Stimulated activated CD4-positive, alpha-beta T cell treated with anti-CD3 and anti-CD28 coated beads, Interleukin-4, amount 100 ng/mL, for 48 hours (primary cell): ENCODE measurements around the gene MFN1.
"Not testable (repeated sequence)": the region's sequence is repeated elsewhere in the genome, so short reads cannot be mapped to it uniquely, and the experiment has no call there.

Experiments
- DNase-seq, 2 donors: peaks; one replicate each; pipeline ENCODE4 v3.0.0-alpha.2; 2020; ENCODE audit warnings: low read depth in 2 of 2

The MFN1 gene

DNA sequence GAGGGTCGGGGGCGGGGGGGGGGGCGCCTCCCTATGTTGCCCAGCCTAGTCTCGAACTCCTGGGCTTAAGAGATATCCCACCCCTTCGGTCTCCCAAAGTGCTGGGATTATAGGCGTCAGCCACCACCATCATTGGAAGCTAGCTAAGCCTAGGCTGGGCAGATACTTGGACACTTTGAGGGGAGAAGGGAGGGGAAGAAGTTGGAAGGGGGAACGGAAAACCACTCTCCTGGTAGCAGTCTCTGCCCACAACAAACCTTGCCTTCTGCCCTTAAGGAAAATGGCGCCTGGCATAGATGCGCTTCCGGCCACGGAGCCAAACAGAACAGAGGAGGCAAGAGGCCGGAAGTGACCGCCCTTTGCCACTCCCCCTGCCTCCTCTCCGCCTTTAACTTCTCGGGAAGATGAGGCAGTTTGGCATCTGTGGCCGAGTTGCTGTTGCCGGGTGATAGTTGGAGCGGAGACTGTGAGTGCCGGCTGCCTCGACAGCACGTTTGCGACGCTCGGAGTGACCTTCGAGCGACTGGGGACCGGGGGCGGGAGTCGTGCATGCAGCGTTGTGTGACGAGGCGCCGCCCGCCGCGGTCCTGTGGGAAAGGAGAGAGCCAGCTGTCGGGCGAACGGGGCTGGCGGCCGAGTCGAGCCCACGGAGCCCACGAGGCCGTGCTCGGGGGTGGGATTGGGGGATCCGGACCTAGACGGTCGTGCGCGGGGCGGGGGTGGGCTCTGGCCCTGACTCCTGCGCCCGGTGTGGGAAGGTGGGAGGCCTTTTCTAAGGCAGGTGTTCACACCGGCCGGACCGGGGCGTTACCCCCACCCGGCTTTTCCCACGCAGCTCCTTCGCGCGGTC is at the start of gene MFN1:
MFN1 (plus strand) TSS at position 365 of the 850 bp plus-strand sequence. CDS start 1,143 bp downstream, outside the sequence.
- DNase-seq = peak; percentile 80 to 86

DNA sequence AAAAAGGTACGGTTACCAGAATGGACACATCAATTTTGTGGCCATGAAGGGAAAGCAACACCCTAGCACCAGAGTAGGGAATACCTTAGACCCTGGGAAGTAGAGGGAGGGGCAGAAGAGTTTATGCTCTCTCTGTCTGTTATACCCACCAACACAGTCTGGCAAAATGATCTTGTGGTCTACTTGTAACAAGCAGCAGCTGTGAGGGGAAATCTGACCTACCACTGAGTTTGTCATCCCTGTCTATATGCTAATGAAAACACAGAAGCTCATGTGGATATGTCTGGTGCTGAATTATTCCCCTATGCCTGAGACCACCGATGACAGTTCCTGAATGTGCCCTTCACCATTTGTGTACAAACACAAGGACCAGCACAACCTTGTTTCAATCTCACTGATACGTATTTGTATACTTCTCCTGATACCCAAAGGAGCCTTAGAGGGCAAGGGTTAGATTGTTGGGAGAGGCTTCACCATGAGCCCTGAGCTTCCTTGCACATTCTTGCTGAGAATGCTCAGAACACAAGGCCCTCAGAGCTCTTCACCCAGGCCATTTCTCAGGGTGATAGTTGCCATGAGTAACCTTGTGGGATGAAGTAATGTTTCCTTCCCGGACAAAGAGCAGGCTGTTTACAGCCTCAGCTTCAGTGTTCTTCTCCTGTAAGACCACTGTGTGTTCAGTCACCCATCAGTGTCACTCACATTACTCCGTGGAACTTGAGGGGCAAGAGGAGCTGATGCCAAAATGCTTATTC is 49.4 kb upstream of the MFN1 start:
- no peak for DNase-seq

DNA sequence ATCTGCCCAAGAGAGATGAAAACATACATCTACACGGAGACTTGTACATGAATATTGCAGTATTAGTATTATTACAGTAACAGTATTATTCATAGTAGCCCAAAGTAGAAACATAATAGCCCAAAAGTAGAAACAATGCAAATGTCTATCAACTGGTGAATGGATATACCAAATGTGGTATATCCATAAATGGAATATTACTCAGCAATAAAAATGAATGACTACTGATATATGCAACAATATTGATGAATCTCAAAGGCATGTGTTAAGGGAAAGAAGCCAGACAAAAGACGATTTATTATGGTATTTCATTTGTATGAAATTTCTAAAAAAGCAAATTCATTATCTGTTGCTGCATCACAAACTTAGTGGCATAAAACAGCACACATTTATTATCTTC is 48.2 kb upstream of the MFN1 start:
- DNase-seq = no peak

DNA sequence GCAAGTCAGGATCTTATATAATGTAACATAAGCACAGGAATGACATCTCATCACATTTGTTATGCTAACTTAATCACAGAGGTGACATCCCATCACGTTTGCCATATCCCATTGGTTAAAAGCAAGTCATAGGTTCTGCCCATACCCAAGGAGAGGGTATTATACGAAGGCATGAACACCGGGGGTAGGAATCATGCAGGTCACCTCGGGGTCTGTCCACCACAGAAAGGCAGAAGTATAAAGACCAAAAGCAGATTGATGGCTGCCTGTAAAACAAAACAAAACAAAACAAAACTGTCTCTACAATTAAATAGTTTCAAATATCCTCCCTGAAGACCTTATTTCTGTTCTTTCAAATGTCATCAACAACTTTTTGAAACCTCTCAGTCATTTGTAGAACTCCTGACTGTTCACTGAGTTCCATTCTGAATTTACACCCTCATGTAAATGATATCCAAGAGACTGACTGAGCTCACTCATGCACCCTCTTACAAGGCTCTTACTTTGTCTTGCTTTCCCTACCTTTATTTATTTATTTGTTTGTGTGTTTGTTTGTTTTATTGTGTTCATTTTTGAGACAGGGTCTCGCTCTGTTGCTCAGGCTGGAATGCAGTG is 47.4 kb upstream of the MFN1 start:
- no peak for DNase-seq

DNA sequence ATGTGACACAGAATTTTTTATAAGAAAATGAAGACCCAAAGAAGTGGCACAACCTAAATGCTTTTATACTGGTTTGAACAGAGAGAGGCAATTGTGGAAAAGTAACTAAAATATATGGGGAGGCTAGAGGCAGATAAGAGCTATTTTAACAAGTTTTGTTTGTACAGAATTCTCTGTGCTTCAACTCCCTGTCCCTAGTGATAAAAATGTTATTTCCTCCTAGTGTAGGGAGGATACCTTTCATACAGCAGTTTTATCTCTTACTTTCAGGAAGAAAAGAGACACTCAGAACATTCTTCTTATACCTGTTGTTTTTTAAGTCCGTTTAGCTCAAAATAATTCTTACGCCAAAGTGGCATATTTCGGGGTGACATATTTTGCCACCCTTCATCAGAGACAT is 45.9 kb upstream of the MFN1 start:
- DNase-seq = no peak

DNA sequence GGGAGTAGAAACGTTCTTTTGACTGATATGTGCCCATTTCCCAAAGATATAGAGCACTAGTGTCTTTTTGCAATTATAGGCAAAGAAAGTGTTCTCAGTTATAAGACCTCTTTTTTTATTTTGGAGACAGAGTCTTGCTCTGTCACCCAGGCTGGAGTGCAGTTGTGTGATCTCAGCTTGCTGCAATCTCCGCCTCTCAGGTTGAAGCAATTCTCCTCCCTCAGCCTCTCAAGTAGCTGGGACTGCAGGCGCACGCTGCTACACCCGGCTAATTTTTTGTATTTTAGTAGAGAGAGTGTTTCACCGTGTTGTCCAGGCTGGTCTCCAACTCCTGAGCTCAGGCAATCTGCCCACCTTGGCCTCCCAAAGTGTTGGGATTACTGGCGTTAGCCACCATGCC is 45.4 kb upstream of the MFN1 start:
- no peak for DNase-seq

DNA sequence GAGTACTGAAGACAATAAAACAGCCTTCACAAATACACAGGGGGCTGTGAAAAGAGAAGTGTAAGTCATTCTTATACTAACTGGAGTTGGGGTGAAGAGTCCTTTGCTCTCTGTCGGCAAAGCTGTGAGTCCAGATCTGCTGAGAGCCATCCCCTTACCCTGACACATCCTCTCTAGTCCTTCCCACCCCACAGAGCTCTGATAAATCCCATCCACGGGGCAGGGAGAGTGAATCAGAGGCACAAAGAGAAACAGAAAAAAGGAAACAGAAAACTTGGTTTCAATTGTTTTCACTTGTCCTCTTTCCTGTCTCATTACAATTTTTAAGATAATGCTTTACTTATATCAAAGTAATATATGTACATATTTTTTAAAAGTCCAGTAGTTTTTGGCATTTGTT is 42.9 kb upstream of the MFN1 start:
- DNase-seq = no peak

DNA sequence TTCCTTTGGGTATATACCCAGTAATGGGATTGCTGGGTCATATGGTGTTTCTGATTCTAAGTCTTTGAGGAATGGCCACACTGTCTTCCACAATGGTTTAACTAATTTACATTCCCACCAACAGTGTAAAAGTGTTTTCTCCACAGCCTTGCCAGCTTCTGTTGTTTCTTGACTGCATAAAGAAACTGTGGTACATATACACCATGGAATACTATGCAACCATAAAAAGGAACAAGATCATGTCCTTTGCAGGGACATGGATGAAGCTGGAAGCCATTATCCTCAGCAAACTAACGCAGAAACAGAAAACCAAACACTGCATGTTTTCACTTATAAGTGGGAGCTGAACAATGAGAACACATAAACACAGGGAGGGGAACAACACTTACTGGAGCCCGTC is 40.1 kb upstream of the MFN1 start:
- not testable (repeated sequence) for DNase-seq

DNA sequence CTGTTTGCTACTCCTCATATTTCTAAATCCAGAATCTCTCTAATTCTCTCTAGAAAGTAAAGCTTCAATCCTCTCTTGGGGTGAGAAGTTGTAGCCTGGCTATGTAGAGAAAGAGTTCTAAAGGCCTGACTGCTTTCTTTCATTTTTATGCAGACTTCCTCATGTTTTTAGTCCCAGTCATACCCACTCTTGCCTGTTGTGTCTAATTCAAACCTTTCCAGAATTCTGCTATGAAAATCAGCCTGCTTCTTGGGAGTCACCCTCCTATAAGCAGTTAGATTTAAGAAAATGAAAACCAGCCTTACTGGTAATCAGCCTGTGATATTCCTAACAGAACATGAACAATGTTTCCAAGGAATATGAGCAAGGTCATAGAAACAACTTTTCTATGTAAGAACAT is 39.5 kb upstream of the MFN1 start:
- no peak for DNase-seq

DNA sequence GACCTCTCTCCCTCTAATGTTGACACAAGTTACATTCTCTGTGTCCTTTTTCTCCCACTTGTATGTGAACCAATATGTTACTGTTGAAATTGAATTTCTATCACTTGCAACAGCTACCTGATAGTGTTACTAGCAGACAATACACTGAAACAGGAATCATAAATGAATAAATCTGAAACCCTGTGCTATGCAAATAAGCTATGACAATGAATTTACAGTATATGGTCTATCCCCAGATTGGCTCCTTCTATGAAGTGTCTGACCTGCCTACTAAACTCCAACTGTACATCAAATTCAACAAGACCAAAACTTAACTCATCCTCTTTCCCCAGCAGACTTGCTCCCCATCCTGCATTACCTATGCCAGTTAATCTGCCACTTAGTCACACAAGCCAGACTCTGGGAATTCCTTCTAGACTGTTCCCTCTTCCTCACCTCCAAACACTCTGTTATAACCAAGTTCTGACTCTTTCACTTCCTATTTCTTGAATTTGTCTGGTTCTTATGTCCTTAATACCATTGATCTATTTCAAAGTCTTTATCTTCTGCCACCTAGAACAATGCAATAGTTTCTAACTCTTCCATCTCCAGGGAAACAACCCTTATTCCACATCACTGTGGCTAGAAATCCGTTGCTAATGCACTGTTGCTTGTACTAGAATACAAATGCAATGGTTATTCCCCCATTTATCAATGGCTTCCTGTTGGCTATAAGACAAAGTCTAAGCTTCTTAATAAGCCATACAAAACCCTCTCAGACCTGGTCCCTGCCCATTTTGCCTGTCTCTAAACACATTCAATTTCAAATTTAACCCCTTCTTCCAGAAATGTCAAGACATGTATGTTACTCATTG is 38.1 kb upstream of the MFN1 start:
- no peak for DNase-seq

DNA sequence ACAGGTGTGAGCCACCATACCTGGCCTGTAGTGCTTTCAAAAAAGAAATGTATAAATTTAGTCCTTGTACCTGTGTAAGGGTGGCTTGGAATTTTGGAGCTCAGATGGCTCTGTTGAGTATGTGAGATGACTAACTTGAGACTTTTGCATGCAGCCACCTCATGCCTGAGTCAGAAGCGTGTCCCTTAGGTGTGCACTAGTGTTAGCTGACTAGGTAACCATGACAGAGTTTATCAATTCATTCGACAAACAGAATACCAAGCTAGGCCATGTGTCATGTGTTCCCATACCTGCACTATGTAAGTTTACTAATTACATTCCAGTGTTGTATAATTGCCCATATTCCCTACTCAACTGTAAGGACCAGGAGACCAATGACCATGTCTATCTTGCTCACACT is 28.6 kb upstream of the MFN1 start:
- DNase-seq = no peak

DNA sequence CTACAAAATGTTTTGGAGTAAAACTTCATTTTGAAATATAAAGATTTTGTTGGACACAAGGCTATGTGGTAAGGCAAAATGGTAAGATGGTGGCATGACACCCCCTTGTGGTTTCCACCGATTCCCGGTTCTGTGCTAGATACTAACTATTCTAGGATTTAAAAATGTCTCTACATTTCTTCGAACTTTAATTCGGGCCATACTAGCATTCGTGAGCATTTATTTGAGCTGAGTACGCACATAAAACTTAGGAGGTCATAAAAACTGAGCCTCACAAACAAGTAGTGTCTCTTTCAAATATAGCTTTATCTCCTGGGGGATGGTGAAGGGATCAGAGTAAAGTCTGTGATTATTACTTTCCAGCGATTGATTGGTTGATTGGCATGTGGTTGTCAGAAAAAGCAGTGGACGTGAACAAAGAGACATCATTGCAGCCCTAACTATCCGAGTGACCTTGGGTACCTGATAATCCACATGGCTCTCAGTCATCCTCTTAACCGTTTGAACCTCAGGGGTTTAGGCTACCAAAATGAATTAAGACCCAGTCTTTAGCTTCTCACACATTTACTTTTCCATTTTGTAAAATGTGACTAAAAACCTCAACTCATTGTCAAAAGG is 25.7 kb upstream of the MFN1 start:
- no peak for DNase-seq

DNA sequence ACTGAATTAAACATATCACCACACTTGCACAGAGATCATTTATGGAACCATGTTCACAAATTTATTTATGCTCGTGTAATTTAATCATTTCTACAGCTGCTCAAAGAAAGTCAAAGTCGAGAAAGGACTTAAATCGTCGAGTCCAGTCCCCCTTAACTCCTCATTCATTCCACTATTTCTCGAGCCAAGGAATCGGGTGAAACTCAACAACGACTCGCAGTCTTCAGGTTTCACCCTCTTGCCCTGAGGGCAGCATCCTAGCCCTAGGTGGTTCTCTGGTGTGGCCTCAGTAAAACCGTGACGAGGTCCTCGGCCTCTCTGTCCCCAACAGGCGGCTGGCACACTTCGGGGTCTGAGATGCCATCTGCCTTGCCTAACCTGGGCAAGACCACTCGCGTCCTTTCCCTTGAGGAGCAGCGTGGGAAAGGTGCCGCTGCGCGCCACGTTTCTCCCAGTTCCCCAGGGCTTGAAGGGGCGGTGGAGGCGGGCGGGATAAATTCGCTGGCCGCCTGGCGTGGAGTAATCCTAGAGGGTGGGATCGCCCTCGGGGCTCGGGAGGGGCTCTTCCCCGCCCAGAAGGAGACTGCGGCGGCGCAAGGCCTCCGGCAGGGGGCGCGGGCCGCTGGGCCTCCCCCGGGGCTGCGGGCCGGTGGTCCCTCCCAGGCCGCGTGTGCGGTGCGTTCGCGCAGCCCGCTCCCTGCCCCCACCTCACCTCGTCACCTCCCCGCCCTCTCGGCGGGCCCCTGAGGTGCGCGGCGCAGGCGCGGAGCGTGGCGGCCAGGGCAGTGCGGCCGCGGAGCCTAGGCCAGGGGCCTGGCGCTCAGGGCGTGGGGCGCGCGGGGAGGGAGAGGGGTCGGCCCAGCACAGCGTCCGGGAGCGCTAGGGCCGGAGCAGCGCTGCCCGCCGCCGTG is 25.0 kb upstream of the MFN1 start, which contains the start of gene ZNF639:
ZNF639 (plus strand) TSS at position 746 of the 911 bp plus-strand sequence. CDS start 5,263 bp downstream, outside the sequence.
- DNase-seq = peak; percentile 69 to 79

DNA sequence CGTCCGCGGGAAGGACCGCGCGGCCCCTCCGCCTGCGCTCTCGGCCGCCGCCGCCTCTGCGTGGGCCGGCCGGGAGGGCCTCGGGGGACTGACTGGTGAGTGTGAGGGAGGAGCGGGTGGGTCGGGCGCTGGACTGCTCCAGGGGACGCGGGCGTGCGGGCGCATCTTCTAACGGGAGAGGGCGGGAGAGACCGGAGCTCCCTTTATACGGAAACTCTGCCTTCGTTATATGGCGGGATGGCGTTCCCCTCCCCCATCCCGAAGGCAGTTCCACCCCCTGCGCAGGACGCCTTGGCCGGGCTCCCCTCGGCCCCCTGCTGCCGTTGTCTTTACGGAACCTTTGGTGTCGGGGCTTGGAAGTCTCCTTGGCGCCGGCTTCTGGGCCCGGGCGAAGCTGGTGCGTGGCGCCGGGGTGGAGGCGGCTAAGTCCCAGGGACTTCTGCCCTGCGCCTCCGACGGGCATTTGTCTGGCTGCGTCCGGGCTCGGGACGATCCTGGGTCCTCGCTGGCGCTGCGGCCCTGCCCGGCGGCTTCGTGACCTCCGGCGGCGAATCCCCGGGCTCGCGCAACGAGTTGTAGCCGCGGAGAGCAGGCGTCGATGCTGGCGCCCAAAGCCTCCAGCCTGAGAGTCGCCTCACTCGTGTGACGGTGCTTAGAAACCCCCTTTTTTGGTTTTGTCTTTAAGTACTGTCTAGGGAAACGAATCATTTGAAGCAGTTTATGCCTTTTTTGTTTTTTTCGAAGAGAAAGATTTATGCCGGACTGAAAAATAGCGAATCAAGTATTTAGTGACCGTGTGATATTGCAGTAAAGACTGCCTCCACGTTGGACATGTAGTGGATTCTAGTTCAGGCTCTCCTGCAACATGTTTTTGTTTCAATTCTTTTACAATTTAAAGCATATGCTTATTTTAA is 24.1 kb upstream of the MFN1 start:
- DNase-seq = peak; percentile 45 to 46

DNA sequence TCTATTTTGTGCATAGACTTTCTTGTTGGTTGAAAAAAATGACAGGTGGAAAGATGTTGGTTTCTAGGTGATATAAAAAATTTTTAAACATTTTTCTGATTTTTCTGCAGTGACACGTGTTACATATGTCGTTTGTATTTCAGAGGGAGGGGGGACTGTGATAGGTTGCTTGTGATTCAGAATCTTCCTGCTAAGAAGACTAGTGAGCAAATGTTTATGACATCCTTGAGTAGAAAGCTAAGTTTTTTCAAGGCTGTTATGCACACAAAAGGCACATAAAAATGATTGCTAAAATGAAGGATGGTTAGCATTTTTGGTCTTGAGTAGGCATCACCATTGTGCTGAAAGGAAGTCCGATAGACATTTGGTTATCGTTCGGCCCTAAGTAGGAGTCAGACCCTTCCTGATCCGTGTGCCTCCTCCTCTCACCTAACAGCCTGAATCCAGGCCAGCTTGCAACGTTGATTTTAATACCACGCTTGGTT is 23.2 kb upstream of the MFN1 start:
- DNase-seq = no peak

DNA sequence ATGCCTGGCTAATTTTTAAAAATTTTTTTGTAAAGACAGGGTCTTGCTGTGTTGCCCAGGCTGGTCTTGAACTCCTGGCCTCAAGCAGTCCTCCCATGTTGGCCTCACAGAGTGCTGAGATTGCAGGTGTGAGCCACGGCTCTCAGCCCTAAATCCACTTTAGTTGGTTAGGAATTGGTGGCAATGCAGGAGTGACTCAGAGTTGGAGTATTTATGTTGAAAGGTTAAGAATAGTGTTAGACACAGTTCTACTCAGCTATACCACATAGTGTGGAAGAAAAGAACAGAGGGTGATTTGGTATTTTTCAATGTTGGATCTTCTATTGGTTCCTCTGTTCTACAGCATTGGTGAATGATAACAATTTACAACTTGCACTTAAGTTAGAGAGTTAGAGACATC is 17.1 kb upstream of the MFN1 start:
- DNase-seq = no peak

DNA sequence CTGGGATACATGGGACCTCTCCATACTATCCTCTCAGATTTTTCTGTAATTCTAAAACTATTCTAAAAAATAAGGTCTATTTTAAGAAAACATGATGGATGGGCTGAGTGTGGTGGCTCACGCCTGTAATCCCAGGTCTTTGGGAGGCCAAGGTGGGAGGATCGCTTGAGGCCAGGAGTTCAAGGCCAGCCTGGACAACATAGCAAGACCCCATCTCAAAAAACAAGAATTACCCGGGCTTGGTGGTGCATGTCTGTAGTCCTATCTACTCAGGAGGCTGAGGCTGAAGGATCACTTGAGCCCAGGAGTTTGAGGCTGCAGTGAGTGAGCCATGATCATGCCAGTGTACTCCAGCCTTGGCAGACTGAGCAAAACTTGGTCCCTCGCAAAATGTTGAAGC is 15.3 kb upstream of the MFN1 start:
- DNase-seq = no peak

DNA sequence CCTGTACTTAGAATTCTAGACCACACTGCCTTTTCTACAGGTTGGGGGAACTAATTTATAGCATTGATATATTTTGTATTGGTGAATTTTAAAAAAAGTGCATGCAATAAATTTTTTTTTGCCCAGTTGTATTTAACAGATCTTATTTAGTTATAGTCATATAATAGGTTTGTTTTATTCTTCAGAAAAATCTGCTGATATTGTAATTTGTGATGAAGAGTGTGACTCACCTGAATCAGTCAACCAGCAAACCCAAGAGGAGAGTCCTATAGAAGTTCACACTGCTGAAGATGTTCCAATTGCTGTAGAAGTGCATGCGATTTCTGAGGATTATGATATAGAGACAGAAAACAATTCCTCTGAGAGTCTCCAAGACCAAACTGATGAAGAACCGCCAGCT is 14.4 kb upstream of the MFN1 start:
- DNase-seq = no peak
